Right cardiac atrium (tissue), 5 donors: ENCODE data around the gene SLC4A5. TPM values are rescaled to one million over a fixed set of nuclear protein-coding genes. Genes with fewer than 3 reads are reported as not detected.

ENCODE experiments used
- ATAC-seq, 2 donors: fragments of 200-7000 bp; cut with Tn5 transposase; one replicate each; pipeline versions ENCODE4 v1.8.0 to v1.9.1; 2020; ENCODE audit warnings: moderate library complexity in 2 of 2, mild to moderate bottlenecking in 1 of 2
- DNase-seq, 3 donors: peaks; one replicate each; pipeline ENCODE4 v3.0.0-alpha.2; 2020
- H3K27ac ChIP-seq: one replicate; pipeline ENCODE4 v1.5.1; 2013; ENCODE audit warnings: mild to moderate bottlenecking, low read length, control low read depth, moderate library complexity
- H3K27me3 ChIP-seq: one replicate; pipeline ENCODE4 v1.6.1; 2013; ENCODE audit not compliant: control insufficient read depth, insufficient read depth
- H3K4me1 ChIP-seq: one replicate; pipeline ENCODE4 v1.6.1; 2013; ENCODE audit warnings: low read length; ENCODE audit not compliant: control insufficient read depth, insufficient read depth
- H3K4me3 ChIP-seq: one replicate; pipeline ENCODE4 v1.5.1; 2013; ENCODE audit warnings: low read length, control low read depth
- H3K9me3 ChIP-seq: one replicate; pipeline ENCODE4 v1.6.1; 2013; ENCODE audit warnings: low read length; ENCODE audit not compliant: control insufficient read depth
- WGBS: extraction: QIAGEN DNeasy Blood & Tissue Kit; methylation state at CpG from one replicate; pipeline ENCODE4 v1.1.7; 2013; 5-methylcytosine and 5-hydroxymethylcytosine counted together
- intact Hi-C, 4 donors: fragments of 100-400 bp; cut with DNase I; formaldehyde crosslinking; loops; one replicate each; pipeline versions ENCODE4 v1.11.0 to v1.14.0; 2022 to 2023
- polyA plus RNA-seq: library from polyadenylated mRNA; stranded (reverse); fragments of 200-250 nt; gene quantifications from one replicate; pipeline ENCODE4 v1.2.3, GENCODE V29; 2013
- total RNA-seq, 4 donors: library from RNA; stranded (reverse); fragmentation: NEBNext Ultra II Directional; extraction: Animal tissue kit (Norgen Biotek cat#: 25700); gene quantifications; one replicate each; pipeline ENCODE4 v1.2.1, GENCODE V29; 2021
- donor health status: healthy with polysubstance abuse.
- donor health status: DM: no; HTN: yes; CAD: no.
- donor health status: DM: no; HTN: no; CAD: no.
- donor health status: DM: no; HTN: yes; CAD: no; lungs with severe emphysema.
- donor health status: DM: yes; HTN: yes; CAD: no.

Gene SLC4A5
- total and polyA plus RNA-seq, 5 donors = 0.29 to 2.8 (median 1.1) TPM

- Histone ChIP-seq H3K27me3 (no peaks in the 10 kb centered on the region), H3K4me3 (no peak overlapping the region), H3K27ac (no peak overlapping the region), H3K4me1 (no peaks in the 10 kb centered on the region), H3K9me3 (no peaks in the 10 kb centered on the region)
- ATAC-seq = peak in 1 of 2 donors; percentile 40
- intact Hi-C loops = loop anchor here in 2 of 4 donors (5.0 to 10.0 kb wide), 3 partner anchors 79 to 509 kb away; partner anchors contain the start of gene STAMBP (in 1 of the 2)
- 90% methylated on average over 6 of the region's 6 CpGs for WGBS
- no peak for DNase-seq
Observed at GRCh38 chr2:74333896-74334586, 9.2 kb downstream of the SLC4A5 start.

GRCh38 chr2:74333175-74333574 is 10.0 kb downstream of the SLC4A5 start:
- no peaks in the 10 kb centered on the region for H3K9me3 ChIP-seq
- no peak for DNase-seq
- 70% methylated on average over 3 of the region's 3 CpGs for WGBS
- no peaks in the 10 kb centered on the region for H3K4me1 ChIP-seq
- ATAC-seq = no peak
- intact Hi-C loops = loop anchor here in 2 of 4 donors (5.0 to 10.0 kb wide), 3 partner anchors 78 to 508 kb away; partner anchors contain the start of gene STAMBP (in 1 of the 2)
- H3K27ac ChIP-seq = no peak overlapping the region
- no peak overlapping the region for H3K4me3 ChIP-seq
- no peaks in the 10 kb centered on the region for H3K27me3 ChIP-seq

DNA sequence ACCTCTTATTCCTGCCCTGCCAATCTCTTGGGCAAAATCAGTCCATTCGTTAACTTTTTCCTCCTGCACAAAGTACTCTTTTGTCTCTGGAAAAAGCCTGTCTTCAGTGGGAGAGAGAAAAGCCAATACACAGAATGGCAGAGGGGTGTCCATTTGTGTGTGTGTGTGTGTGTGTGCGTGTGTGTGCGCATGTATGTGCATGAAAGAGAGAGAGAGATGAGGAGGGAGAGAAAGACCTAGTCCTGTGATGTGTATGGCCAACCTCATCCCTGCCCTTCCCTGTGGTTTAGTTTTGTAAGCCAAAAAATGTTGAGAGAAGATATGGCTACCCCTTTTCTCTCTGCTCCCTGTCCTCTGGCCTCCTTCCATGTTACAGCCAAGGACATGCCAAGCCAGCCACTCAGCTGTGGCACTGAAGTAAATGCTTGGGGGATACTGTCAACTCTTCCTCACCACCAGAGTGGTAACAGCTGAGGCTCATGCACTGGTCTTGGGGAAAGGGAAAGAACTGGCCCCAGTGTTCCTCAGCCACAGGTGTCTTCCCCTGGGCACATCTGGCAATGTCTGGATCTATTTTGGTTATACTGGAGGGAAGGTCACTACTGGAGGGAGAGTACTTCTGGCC is 10.6 kb downstream of the SLC4A5 start:
- intact Hi-C loops = loop anchor here in 2 of 4 donors (5.0 to 10.0 kb wide), 3 partner anchors 78 to 508 kb away; partner anchors contain the start of gene STAMBP (in 1 of the 2)
- DNase-seq (no peak), ATAC-seq (no peak)
- 87% methylated on average over 3 of the region's 3 CpGs for WGBS
- no peaks in the 10 kb centered on the region for H3K27me3 ChIP-seq
- H3K4me3 ChIP-seq = no peak overlapping the region
- H3K27ac ChIP-seq = no peak overlapping the region
- no peaks in the 10 kb centered on the region for H3K4me1 ChIP-seq
- no peaks in the 10 kb centered on the region for H3K9me3 ChIP-seq

DNA sequence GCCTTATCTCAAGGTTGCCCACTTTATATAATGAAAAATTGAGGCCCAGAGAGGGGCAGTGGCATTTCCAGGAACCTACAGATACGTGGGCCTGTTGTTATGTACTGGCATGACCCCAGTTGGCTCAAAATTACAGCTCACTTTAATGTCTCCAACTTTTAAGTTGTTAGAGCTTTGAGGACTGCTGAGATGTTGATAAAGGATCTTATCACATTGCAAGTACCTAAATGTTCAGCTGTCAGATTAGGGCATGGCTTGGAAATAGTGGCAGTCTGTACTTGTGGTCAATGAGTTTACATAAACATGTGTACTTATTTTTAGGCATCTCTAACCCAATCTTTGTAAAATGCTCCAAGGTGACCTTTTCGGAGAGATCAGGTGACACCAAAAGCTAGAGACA is 14.6 kb downstream of the SLC4A5 start:
- intact Hi-C loops = no loop called here
- Histone ChIP-seq H3K27me3 (no peaks in the 10 kb centered on the region), H3K4me3 (no peak overlapping the region), H3K4me1 (no peaks in the 10 kb centered on the region), H3K27ac (no peak overlapping the region), H3K9me3 (no peaks in the 10 kb centered on the region)
- 68% methylated on average over 2 of the region's 2 CpGs for WGBS
- ATAC-seq (no peak), DNase-seq (no peak)

GRCh38 chr2:74328074-74328473 is 15.1 kb downstream of the SLC4A5 start:
- WGBS = 82% methylated on average over 2 of the region's 2 CpGs
- no peak overlapping the region for H3K27ac ChIP-seq
- no peak for ATAC-seq
- no peaks in the 10 kb centered on the region for H3K9me3 ChIP-seq
- no peak overlapping the region for H3K4me3 ChIP-seq
- intact Hi-C loops = no loop called here
- H3K4me1 ChIP-seq = no peaks in the 10 kb centered on the region
- no peaks in the 10 kb centered on the region for H3K27me3 ChIP-seq
- no peak for DNase-seq

DNA sequence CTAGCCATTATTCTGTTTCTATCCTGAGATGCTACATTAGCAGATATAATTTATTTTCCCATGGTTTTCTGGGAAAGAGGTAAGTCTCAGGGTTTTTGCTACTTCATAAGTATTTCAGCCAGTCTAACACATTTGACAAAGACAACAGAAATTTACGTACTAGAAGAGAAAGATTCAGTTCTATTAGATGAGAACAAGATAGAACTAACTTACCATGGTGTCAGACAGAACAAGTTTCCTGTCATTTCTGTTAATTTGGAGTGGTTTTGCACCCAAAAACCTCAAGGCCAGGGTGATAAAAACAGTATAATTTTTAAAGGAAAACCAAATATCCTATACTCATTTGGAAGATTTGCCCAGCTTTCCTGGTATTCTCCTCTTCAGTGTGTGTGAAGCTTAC is 15.6 kb downstream of the SLC4A5 start:
- Histone ChIP-seq H3K27me3 (no peaks in the 10 kb centered on the region), H3K4me3 (no peak overlapping the region), H3K9me3 (no peaks in the 10 kb centered on the region), H3K27ac (no peak overlapping the region), H3K4me1 (no peaks in the 10 kb centered on the region)
- intact Hi-C loops = no loop called here
- 91% methylated on average over 1 of the region's 1 CpG for WGBS
- no peak for ATAC-seq
- no peak for DNase-seq

DNA sequence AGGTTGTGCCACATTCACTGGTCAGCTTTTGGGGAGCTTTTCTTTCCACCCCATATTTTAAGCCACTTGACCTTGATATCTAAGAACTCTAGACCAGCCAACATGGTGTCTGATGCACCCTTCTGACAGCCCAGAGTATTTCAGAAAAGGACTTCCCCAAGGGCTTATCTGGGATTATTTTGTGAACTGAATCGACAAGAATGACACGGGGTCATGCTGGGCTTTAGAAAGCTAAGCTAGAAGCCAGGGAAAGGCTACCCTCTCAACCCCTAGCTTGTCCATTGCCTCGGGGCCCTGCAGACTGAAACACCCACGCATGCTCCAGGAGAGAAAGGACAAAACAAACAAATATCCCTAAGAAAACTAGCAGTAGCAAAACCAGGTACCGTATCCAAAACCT is 16.0 kb downstream of the SLC4A5 start:
- no peaks in the 10 kb centered on the region for H3K4me1 ChIP-seq

DNA sequence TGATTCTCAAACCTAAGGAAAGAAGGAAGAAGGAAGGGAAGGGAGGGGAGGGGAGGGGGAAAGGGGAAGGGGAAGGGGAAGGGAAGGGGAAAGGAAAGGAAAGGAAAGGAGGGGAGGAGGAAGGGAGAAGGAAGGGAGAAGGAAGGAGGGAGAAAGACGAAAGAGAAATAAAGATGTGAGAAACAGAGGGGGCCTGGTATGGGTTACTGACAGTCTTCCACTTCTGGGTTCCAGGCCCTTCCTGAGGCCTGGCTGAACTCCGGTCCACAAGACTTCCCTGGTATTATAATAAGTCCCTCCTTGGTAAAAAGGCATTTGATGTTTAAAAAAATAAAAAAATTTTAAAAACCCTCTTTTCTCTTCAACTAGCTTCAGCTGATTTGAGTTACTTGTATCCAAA is 17.4 kb downstream of the SLC4A5 start:
- WGBS = 82% methylated on average over 2 of the region's 2 CpGs
- Histone ChIP-seq H3K4me1 (no peaks in the 10 kb centered on the region), H3K9me3 (no peaks in the 10 kb centered on the region), H3K4me3 (no peak overlapping the region), H3K27ac (no peak overlapping the region), H3K27me3 (no peaks in the 10 kb centered on the region)
- intact Hi-C loops = no loop called here
- DNase-seq = no peak
- ATAC-seq = no peak

More for the DNA sequence above, 16.0 kb downstream of the SLC4A5 start:
- H3K27me3 ChIP-seq = no peaks in the 10 kb centered on the region
- no peaks in the 10 kb centered on the region for H3K9me3 ChIP-seq
- H3K4me3 ChIP-seq = no peak overlapping the region
- no peak for ATAC-seq
- intact Hi-C loops = no loop called here
- no peak for DNase-seq
- 75% methylated on average over 5 of the region's 5 CpGs for WGBS
- H3K27ac ChIP-seq = no peak overlapping the region

- Histone ChIP-seq H3K27ac (no peak overlapping the region), H3K27me3 (no peaks in the 10 kb centered on the region), H3K4me1 (peaks cover 3% of the 10 kb centered on the region), H3K9me3 (no peaks in the 10 kb centered on the region), H3K4me3 (no peak overlapping the region)
- ATAC-seq (no peak), DNase-seq (no peak)
- intact Hi-C loops = no loop called here
- WGBS = 90% methylated on average over 2 of the region's 2 CpGs
Observed at GRCh38 chr2:74321737-74322136, 21.5 kb downstream of the SLC4A5 start.

- Histone ChIP-seq H3K27ac (no peak overlapping the region), H3K4me3 (no peak overlapping the region), H3K4me1 (peaks cover 3% of the 10 kb centered on the region), H3K9me3 (no peaks in the 10 kb centered on the region), H3K27me3 (no peaks in the 10 kb centered on the region)
- intact Hi-C loops = no loop called here
- no peak for DNase-seq
- ATAC-seq = no peak
Observed at GRCh38 chr2:74317701-74318100, 25.5 kb downstream of the SLC4A5 start.

DNA sequence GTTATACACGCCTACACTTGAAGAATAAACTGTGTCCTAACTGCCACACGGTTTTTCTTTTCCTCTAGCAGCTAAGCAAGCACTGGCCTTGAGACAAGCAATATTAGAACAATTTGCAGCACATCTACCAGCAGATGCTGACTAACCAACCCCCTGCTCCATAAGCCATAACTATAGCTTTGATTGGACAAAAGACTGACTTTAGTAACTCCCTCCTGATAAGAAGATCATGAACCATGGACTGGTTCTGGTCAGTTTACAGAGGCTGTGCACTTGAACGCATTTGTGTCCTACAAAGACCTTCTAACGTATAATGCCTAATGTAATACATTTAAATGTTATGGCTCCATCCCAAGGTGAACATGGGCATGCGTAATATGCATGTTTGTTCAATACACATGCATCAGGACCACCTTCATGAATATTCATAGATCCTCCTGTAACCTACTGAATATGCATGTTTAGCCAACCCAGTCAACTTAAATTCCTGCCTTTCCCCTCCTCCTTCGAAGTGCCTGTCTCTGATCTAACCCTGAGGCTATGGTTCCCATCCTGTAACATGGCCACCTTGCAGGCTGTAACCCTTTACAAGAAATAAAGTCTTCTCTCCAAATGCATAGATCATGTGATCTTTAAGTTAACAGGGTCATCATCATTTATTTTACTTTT is 26.5 kb downstream of the SLC4A5 start:
- DNase-seq (no peak), ATAC-seq (no peak)
- WGBS = 68% methylated on average over 6 of the region's 6 CpGs
- Histone ChIP-seq H3K27me3 (no peaks in the 10 kb centered on the region), H3K4me3 (no peak overlapping the region), H3K4me1 (peaks cover 3% of the 10 kb centered on the region), H3K27ac (no peak overlapping the region), H3K9me3 (no peaks in the 10 kb centered on the region)
- intact Hi-C loops = no loop called here
